Measurements from ENCODE around the gene TCTN1. TPM values are rescaled to one million over a fixed set of nuclear protein-coding genes. Genes with fewer than 3 reads are reported as not detected.

The TCTN1 gene
- total and polyA plus RNA-seq, 9 of the 15 experiments (the other 6 are each of a cell fraction or from before 2014, with no cell fraction given): 0.32 to 12.5 (median 4.0) TPM

GRCh38 chr12:110582276-110583136, 31.4 kb upstream of the TCTN1 start (continued):
- TF ChIP-seq NKRF (IDR thresholded peaks at IDR 0.05; ENCODE audit: borderline replicate concordance) (peak; percentile 72; the same call in 1 of the 2 replicates), NCOA2 (IDR thresholded peaks at IDR 0.05; ENCODE audit: partially characterized antibody in 2 of 2) (no peak), VEZF1 (CRISPR knock-in tag; IDR thresholded peaks at IDR 0.05) (peak; percentile 92), XRCC4 (IDR thresholded peaks at IDR 0.05; ENCODE audit: extremely low read depth, insufficient read depth, insufficient read length) (no peak), FOXA1 (IDR thresholded peaks at IDR 0.05; ENCODE audit: borderline replicate concordance) (no peak), PBX2 (CRISPR knock-in tag; IDR thresholded peaks at IDR 0.05; ENCODE audit: low read depth) (no peak), PBX2 (tag; conservative IDR thresholded peaks at IDR 0.05; ENCODE audit: low read depth) (no peak), CREB3L1 (IDR thresholded peaks at IDR 0.05; ENCODE audit: borderline replicate concordance, low read depth) (0 out of 2 replicates have a peak, but pooled peaks have one; percentile 6), KLF1 (tag; IDR thresholded peaks at IDR 0.05) (0 out of 2 replicates have a peak, but pooled peaks have one; percentile 26), ETV6 (IDR thresholded peaks at IDR 0.05; ENCODE audit: borderline replicate concordance in 1 of 2, low read depth in 2 of 2, low read length in 1 of 2) (no peak), ETV6 (CRISPR knock-in tag; IDR thresholded peaks at IDR 0.05; ENCODE audit: borderline replicate concordance) (0 out of 2 replicates have a peak, but pooled peaks have one; percentile 2), SLC30A9 (CRISPR knock-in tag; IDR thresholded peaks at IDR 0.05) (no peak), ZFX (CRISPR knock-in tag; IDR thresholded peaks at IDR 0.05) (peak; percentile 72), CEBPG (CRISPR knock-in tag; IDR thresholded peaks at IDR 0.05) (0 out of 2 replicates have a peak, but pooled peaks have one; percentile 8), CEBPG (tag; conservative IDR thresholded peaks at IDR 0.05 in 1 of 2, IDR thresholded peaks at IDR 0.05 in 1 of 2) (no peak)
